Panc1 (cell line): ENCODE results near the gene EHD4. TPM values are rescaled to one million over a fixed set of nuclear protein-coding genes. Genes with fewer than 3 reads are reported as not detected.

Experiments
- ATAC-seq: fragments of 200-7000 bp; cut with Tn5 transposase; 2 replicates; pipeline ENCODE4 v1.9.1; 2020; ENCODE audit warnings: mild to moderate bottlenecking, moderate library complexity
- BruUV-seq: library from RNA; stranded (reverse); fragments of 400-500 nt; replicated peaks from 2 replicates; lab custom pipeline; 2021; lab: Mats Ljungman, UMichigan
- CTCF ChIA-PET: fragments of 300-600 bp; sonication (Branson Sonifier 250); formaldehyde crosslinking; loops from one replicate; lab custom pipeline; 2022; ENCODE audit warnings: antibody characterized with exemption; lab: Charles Lee
- POLR2A ChIA-PET: fragments of 300-600 bp; sonication (Branson Sonifier 250); formaldehyde crosslinking; loops from one replicate; lab custom pipeline; 2022; ENCODE audit warnings: antibody characterized with exemption; lab: Charles Lee
- DNase-seq: peaks from one replicate; pipeline ENCODE4 v3.0.0-alpha.2; 2010; ENCODE audit warnings: low read depth, low spot score
- H3K27ac ChIP-seq: 2 replicates; pipeline ENCODE4 v1.5.1; 2011; ENCODE audit warnings: mild to moderate bottlenecking, low read length, inconsistent platforms
- H3K27me3 ChIP-seq: fragments of 200-500 bp; sonication (Bioruptor generic); 2 replicates; pipeline ENCODE4 v1.6.0; 2014; ENCODE audit warnings: low read length, inconsistent platforms; ENCODE audit not compliant: control insufficient read depth, insufficient read depth
- H3K36me3 ChIP-seq: fragments of 200-500 bp; sonication (Bioruptor generic); 2 replicates; pipeline ENCODE4 v1.5.1; 2014; ENCODE audit warnings: inconsistent platforms, mild to moderate bottlenecking, low read length, moderate library complexity; ENCODE audit not compliant: control insufficient read depth, insufficient read depth
- H3K4me1 ChIP-seq: 2 replicates; pipeline ENCODE4 v1.5.1; 2011; ENCODE audit warnings: inconsistent platforms, mild to moderate bottlenecking, low read length, moderate library complexity; ENCODE audit not compliant: control insufficient read depth, insufficient read depth
- H3K4me3 ChIP-seq, 2 experiments: 2 replicates each; pipeline ENCODE4 v1.5.1; 2011 to 2012; ENCODE audit warnings: low read depth in 2 of 2, low read length in 2 of 2, mild to moderate bottlenecking in 2 of 2, inconsistent platforms in 1 of 2, moderate library complexity in 1 of 2
- H3K9me3 ChIP-seq: fragments of 200-500 bp; sonication (Bioruptor generic); 2 replicates; pipeline ENCODE4 v1.5.1; 2014; ENCODE audit warnings: low read depth, mild to moderate bottlenecking, inconsistent platforms, low read length, moderate library complexity; ENCODE audit not compliant: control insufficient read depth, insufficient read depth
- CTCF ChIP-seq: fragments of 450-650 bp; IDR thresholded peaks from 2 replicates; pipeline ENCODE4 v1.5.1; 2017; ENCODE audit warnings: mild to moderate bottlenecking
- POLR2AphosphoS5 ChIP-seq: IDR thresholded peaks from 2 replicates; pipeline ENCODE4 v1.6.1; 2012; ENCODE audit warnings: mild to moderate bottlenecking, low read depth, low read length, moderate library complexity
- REST ChIP-seq, 2 experiments: IDR thresholded peaks; 2 replicates each; pipeline ENCODE4 v1.6.1; 2011 to 2012; ENCODE audit warnings: low read depth in 2 of 2, control low read depth in 1 of 2, low read length in 1 of 2, mild to moderate bottlenecking in 1 of 2, moderate library complexity in 1 of 2; ENCODE audit not compliant: insufficient read depth in 1 of 2
- SIN3A ChIP-seq: IDR thresholded peaks from 2 replicates; pipeline ENCODE4 v1.6.1; 2012; ENCODE audit warnings: low read depth, mild to moderate bottlenecking, low read length, moderate library complexity, borderline replicate concordance; ENCODE audit not compliant: insufficient read depth
- TCF7L2 ChIP-seq: IDR thresholded peaks from 2 replicates; pipeline ENCODE4 v1.6.1; 2011; ENCODE audit warnings: mild to moderate bottlenecking, low read depth, low read length, inconsistent platforms
- in situ Hi-C: cut with HindIII; loops from 2 replicates; pipeline ENCODE4 v1.10.0; 2016; ENCODE audit warnings: low sequenced_read_pairs, low pct_unique_long_range_greater_than_20kb
- intact Hi-C: fragments of 100-400 bp; cut with micrococcal nuclease; formaldehyde crosslinking; loops from one replicate; pipeline ENCODE4 v1.10.0; 2022; ENCODE audit not compliant: unreplicated experiment
- total RNA-seq: library from RNA; stranded (reverse); gene quantifications from one replicate; pipeline ENCODE4 v1.2.1, GENCODE V29; 2021; ENCODE audit not compliant: unreplicated experiment

EHD4 gene
- total RNA-seq, 1 experiment from 2014 or later = 43.2 TPM

GRCh38 chr15:41965441-41966413, 6.6 kb downstream of the EHD4 start:
- ATAC-seq (no peak), DNase-seq (no peak)
- no TSS peak for BruUV-seq
- intact Hi-C loops = no loop called here
- CTCF ChIA-PET = no interaction called here
- no peak overlapping the region for H3K4me3 ChIP-seq
- H3K27ac ChIP-seq = no peak overlapping the region
- no peaks in the 10 kb centered on the region for H3K36me3 ChIP-seq
- H3K4me1 ChIP-seq = peaks cover 37% of the 10 kb centered on the region
- POLR2A ChIA-PET = no interaction called here
- no peak for TF ChIP-seq TCF7L2
- no peak for TF ChIP-seq SIN3A
- no peak for TF ChIP-seq CTCF
- TF ChIP-seq REST (IDR thresholded peaks at IDR 0.05; ENCODE audit: insufficient read depth in 1 of 2, low read depth in 2 of 2, low read length in 1 of 2) = no peak
- TF ChIP-seq POLR2AphosphoS5 = no peak
- no peaks in the 10 kb centered on the region for H3K9me3 ChIP-seq
- in situ Hi-C loops = no loop called here
- H3K27me3 ChIP-seq = no peaks in the 10 kb centered on the region

- DNase-seq = no peak
- H3K4me3 ChIP-seq = no peak overlapping the region
- no peaks in the 10 kb centered on the region for H3K27me3 ChIP-seq
- H3K9me3 ChIP-seq = no peaks in the 10 kb centered on the region
- intact Hi-C loops = no loop called here
- peak overlapping the region; percentile 65 for H3K27ac ChIP-seq
- ChIA-PET POLR2A (interaction anchor here (0.6 kb wide), 1 partner anchor 21 kb away, joined by 3 read pairs; no protein-coding TSS in a partner anchor), CTCF (no interaction called here)
- no peak for ATAC-seq
- H3K4me1 ChIP-seq = peaks cover 36% of the 10 kb centered on the region
- in situ Hi-C loops = no loop called here
- TF ChIP-seq TCF7L2 = no peak
- TF ChIP-seq CTCF = no peak
- TF ChIP-seq REST (IDR thresholded peaks at IDR 0.05; ENCODE audit: insufficient read depth in 1 of 2, low read depth in 2 of 2, low read length in 1 of 2) = no peak
- H3K36me3 ChIP-seq = 0 out of 2 replicates have a peak, but pooled peaks cover 2% of the 10 kb centered on the region
- BruUV-seq = no TSS peak
These were observed 10.7 kb downstream of the EHD4 start for GRCh38 chr15:41961595-41962202.
